Fibroblast of peridontal ligament (primary cell): Measurements from ENCODE around the gene TUT7.

Experiments
- DNase-seq: peaks from one replicate; pipeline ENCODE4 v3.0.0-alpha.2; 2010; ENCODE audit errors: extremely low read depth

Gene TUT7

DNA sequence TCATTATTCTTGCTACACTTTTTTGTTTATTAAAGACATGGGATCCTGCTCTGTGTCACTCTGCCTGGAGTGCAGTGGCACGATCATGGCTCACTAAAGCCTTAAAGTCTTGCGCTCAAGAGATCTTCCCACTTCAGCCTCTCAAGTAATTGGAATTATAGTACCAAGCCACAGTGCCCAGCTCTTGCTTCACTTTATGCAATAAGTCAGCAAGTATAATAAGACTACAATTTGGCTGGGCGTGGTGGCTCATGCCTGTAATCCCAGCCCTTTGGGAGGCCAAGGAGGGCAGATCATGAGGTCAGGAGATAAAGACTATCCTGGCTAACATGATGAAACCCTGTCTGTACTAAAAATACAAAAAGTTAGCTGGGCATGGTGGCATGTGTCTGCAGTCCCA is 100.6 kb downstream of the TUT7 start:
- no peak for DNase-seq

GRCh38 chr9:86252870-86253269 is 101.3 kb downstream of the TUT7 start:
- no peak for DNase-seq

- DNase-seq = no peak
These were observed 104.1 kb downstream of the TUT7 start for GRCh38 chr9:86250123-86250522.

DNA sequence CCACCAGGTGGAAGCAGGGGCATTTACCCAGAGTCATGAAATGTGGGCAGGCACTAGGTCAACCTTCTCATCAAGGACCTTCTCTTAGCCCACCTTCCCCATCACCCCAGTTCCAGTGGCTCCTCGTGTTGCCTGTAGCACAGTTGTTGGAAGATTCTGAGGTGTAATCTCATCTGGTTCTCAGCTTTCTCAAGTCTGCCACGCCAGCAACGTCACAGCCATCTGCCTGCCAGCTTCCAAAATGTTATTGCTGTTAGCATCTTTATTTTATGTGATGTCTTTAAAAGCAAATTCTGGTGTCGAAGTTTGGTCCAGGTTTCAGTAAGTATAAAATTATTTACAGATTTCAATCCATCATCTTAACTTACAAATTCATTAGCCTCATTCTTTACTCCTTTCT is 105.5 kb downstream of the TUT7 start:
- DNase-seq = no peak

GRCh38 chr9:86246752-86247161 is 107.5 kb downstream of the TUT7 start:
- DNase-seq = peak; percentile 43

DNA sequence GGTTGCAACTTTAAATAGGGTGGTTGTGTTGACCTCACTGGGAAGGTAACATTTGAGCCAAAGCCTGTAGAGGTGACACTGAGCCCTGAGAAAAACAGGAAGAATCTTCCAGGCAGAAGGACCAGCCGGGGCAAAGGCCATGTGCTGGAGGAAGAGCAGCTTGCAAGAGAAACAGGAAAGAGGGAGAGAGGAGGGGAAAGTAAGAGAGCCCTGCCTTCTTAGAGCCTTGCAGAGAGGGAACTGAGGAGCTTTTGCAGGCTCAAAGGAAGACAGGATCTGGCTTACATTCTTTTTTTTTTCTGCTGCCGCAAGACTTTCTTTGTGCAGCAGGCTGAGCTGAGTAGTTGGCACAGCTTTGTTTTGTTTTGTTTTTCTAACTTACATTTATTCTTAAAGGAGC is 112.1 kb downstream of the TUT7 start:
- peak; percentile 14 for DNase-seq

GRCh38 chr9:86241216-86241615 is 113.0 kb downstream of the TUT7 start:
- DNase-seq = peak; percentile 13

GRCh38 chr9:86238861-86239770 is 115.1 kb downstream of the TUT7 start:
- DNase-seq = peak; percentile 48
